D341Med (cell line): Measurements from ENCODE around the gene TMEM147.
A peak's percentile ranks its signal among the peaks of the same experiment; 100 is the strongest.
"Not testable (repeated sequence)": the region's sequence is repeated elsewhere in the genome, so short reads cannot be mapped to it uniquely, and the experiment has no call there.

Experiments
- DNase-seq: peaks from one replicate; pipeline ENCODE4 v3.0.0; 2012; ENCODE audit warnings: low spot score

The TMEM147 gene

DNA sequence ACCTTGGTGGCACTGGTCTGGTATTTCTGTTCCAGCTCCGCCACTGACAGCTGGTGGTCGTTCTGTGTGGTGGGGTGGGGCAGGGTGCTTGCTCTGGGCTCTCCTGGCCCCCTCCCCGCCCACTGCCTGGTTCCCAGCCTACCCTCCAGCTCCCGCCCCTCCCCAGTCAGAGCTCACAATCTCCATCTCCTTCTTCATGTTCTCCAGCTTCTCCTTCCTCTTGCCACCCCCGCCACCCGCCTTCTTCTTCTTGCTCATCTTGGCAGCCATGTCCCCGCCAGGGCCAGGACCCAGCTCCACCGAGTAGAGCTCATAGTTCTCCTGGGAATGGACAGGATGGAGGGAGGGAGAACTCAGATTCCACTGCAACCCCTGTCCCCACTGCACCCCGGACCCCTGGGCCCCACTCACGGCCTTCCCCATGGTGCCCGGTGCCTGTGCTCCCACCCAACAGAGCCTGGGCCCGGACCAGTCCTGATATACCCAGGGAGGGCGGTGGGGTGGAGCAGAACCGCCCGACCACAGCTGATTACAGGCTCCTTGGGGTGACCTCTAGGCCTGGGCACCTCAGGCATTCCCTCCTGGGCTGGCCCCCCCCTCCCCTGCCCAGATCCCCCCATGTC lies 17.9 kb downstream of the TMEM147 start, which contains the start of gene ATP4A:
ATP4A (minus strand) TSS at position 452 of the 623 bp plus-strand sequence; CDS start at position 423, 29 bp downstream.
- DNase-seq = no peak

DNA sequence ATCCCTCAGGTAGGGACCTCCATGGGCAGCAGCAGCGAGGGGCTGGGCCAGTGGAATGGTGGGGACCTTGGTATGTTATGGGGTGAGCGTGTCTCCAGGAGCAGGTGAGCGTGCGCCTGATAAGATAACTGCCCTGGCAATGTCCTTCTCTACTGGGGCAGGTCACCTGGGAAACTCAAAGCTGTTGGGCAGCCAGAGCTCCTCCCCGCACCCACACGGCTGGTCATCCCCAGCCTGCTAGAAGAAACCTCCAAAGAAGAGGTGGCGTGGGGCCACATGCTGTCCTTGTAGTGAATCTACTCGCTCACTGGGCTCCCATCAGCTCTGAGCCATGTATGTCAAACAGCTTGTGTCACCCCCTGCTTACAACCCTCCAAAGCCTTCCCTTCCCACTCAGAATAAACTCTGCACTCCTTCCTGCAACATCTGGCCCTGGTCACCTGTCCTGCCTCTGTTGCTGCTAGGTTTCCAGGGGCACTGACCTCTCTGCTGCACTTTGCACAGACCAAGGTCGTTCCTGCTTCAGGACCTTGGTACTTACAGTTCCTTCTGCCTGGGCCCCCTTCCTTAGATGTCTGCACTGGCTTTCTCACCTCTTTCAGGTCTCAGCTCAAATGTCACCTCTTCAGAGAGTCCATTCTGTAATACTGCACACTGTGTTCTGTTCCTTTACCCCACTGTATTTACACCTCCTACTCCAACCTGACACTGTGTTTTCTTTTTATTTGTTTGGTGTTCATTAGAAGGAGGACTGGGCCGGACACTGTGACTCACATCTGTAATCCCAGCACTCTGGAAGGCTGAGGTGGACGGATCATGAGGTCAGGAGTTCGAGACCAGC lies 19.8 kb downstream of the TMEM147 start:
- DNase-seq = no peak

GRCh38 chr19:35566738-35567137 lies 21.3 kb downstream of the TMEM147 start:
- no peak for DNase-seq

GRCh38 chr19:35569281-35569781 lies 23.9 kb downstream of the TMEM147 start:
- no peak for DNase-seq

DNA sequence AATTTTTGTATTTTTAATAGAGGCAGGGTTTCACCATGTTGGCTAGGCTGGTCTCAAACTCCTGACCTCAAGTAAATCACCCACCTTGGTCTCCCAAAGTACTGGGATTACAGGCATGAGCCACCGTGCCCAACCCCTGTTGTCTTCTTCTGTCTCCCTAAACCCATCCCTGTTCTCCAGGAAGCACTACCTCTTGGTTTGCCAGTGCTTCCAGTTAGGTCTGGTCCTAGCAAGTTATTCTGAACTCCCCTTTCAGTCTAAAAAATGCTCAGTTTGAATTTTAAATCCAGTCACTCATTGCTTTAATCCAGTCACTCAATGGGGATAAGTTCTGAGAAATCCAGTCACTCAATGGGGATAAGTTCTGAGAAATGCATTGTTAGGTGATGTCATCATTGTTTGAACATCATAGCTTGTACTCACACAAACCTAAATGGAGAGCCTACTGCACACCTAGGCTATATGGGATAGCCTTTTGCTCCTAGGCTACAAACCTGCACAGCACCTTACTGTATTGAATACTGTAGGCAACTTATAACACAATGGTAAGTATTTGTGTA lies 26.1 kb downstream of the TMEM147 start:
- DNase-seq = no peak

GRCh38 chr19:35577918-35578317 lies 32.5 kb downstream of the TMEM147 start:
- DNase-seq = no peak

DNA sequence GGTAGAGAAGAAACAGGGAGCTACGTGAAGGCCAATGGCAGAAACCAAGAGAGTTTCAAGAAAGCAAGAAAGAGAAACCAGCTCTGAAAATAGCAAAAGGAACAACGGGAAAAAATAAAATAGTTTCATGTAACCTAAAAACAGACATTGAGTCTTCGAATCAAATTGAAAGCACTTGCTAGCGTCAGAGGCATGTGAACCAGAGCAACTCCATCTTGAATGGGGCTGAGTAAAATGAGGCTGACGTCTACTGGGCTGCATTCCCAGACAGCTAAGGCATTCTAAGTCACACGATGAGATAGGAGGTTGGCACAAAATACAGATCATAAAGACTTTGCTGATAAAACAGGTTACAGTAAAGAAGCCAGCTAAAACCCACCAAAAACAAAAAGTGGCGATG lies 33.3 kb downstream of the TMEM147 start:
- DNase-seq = no peak

DNA sequence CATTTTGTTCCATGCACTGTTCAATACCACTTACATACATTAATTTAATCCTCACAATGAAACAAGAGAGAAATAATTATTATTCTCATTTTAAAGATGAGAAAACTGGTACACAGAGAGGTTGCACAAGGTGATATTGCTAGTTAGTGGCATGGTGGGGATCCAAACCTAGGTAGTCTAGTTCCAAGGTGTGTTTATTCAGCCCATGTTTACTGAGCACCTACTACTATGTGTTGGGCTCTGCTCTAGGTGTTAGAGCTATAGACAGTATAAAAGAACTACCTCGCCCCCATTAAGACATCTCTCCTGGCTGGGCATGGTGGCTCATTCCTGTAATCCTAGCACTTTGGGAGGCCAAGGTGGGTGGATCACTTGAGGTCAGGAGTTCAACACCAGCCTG lies 37.3 kb downstream of the TMEM147 start:
- no peak for DNase-seq

DNA sequence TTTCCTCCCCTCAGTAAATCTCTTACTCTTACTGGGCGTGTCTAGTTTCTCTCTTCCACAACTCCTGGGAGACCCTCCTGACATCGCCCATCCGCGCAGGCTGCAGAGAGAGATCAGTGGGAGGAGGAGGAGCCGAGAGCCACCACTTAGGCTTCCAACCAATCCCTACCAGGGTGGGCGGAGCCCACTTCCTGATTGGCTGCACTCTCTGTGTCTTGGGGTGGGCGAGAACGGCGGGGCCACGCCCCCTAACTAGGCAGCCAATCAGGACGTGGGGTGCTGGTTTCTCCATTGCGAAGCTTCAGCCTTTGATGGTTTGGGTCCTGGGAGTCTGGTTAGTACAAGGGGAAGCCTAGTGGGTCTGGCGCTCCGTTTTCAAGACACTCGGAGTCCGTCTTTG lies 40.4 kb downstream of the TMEM147 start, which contains the start of gene PMIS2:
PMIS2 (plus strand) TSS at position 326 of the 400 bp plus-strand sequence. CDS start 87 bp downstream, outside the sequence.
- peak; percentile 52 for DNase-seq

GRCh38 chr19:35587321-35587720 lies 41.9 kb downstream of the TMEM147 start:
- no peak for DNase-seq

DNA sequence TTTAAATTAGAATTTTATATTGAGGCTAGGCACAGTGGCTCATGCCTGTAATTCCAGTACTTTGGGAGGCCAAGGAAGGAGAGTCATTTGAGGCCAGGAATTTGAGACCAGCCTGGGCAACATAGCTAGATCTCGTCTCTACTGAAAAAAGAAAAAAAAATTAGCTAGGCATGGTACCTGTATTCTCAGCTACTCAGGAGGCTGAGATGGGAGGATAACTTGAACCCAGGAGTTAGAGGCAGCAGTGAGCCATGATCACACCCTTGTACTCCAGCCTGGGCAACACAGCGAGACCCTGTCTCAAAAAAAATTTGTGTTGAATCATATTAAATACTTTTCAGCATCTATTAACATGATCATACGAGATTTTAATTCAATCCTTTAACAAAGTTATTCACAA lies 45.4 kb downstream of the TMEM147 start:
- no peak for DNase-seq

- peak; percentile 68 for DNase-seq
These were observed 46.8 kb downstream of the TMEM147 start for GRCh38 chr19:35592226-35592625.

- not testable (repeated sequence) for DNase-seq
These were observed 49.6 kb downstream of the TMEM147 start for GRCh38 chr19:35595026-35595425.

DNA sequence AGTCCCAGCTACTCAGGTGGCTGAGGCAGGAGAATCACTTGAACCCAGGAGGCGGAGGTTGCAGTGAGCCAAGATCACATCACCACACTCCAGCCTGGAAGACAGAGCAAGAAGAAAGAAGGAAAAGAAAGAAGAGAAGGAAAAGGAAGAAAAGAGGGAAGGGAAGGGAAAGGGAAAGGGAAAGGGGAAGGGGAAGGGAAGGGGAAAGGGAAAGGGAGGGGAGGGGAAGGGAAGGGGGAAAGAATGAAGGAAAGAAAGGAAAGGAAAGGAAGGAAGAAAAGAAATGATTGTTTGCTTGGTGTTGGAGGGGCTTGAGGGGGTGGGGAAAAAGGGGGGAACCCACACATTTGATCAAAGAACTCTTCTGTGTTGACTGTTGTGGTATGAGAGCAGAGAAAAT lies 50.5 kb downstream of the TMEM147 start:
- DNase-seq = no peak

DNA sequence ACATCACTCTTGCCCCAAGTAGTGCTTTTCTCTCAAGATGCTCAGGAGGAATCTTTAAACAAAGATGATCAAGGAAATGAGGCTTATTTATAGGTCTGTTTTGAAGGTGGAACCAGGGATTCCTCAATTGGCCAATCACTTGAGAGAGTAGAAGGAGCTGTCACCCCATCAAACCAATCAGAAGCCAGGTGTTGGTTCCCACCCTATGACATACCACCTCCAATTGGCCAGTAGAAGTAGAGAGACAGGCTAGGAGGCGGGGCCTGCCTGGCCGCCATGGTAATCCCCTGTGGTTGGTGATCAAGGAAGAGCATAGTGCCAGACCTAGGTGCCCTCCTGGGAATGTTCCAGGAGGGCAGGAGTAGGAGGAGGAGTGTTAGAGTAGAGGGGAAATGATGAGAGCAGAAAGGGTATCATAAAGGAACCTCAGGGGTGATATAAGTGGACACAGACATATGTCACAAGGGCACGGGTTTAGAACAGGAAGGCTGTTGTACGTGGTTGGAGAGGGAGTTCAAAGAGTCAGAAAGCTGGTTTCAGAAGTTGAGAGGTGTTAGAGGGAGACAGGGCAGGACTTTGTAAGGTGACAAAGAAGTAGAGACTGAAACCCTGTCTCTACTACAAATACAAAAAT lies 51.1 kb downstream of the TMEM147 start:
- peak; percentile 60 for DNase-seq
